ENCODE results near the gene INHBE. TPM values are rescaled to one million over a fixed set of nuclear protein-coding genes. Genes with fewer than 3 reads are reported as not detected.

INHBE gene
- total and polyA plus RNA-seq, 4 donors = 17.6 to 181 (median 110) TPM

GRCh38 chr12:57490126-57490525 is 35.0 kb downstream of the INHBE start:
- Histone ChIP-seq H3K36me3 (ENCODE audit: control insufficient read depth in 4 of 4, insufficient read depth in 3 of 4, low read depth in 1 of 4, low read length in 3 of 4) (peaks cover 8 to 28% (median 18%) of the 10 kb centered on the region in 4 donors), H3K27ac (ENCODE audit: low read depth in 1 of 2, low read length in 2 of 2) (no peak overlapping the region), H3K9ac (ENCODE audit: low read depth in 1 of 2, low read length in 2 of 2) (no peak overlapping the region), H3K4me1 (ENCODE audit: control insufficient read depth in 4 of 4, insufficient read depth in 4 of 4, low read length in 3 of 4) (peaks cover 2 to 17% (median 11%) of the 10 kb centered on the region in 4 donors), H3K27me3 (ENCODE audit: control insufficient read depth in 4 of 4, insufficient read depth in 4 of 4, low read length in 3 of 4) (no peaks in the 10 kb centered on the region), H3K4me3 (ENCODE audit: low read depth in 1 of 3, low read length in 3 of 3) (no peak overlapping the region), H3K9me3 (ENCODE audit: control insufficient read depth in 4 of 4, low read length in 3 of 4) (no peaks in the 10 kb centered on the region)
- DNase-seq (ENCODE audit: low spot score) = no peak
- WGBS = 95% methylated on average over 4 of the region's 4 CpGs
- TF ChIP-seq ZBTB33 (IDR thresholded peaks at IDR 0.05) (no peak), HNF4G (IDR thresholded peaks at IDR 0.05) (no peak), GABPA (IDR thresholded peaks at IDR 0.05 in 1 of 2, conservative IDR thresholded peaks at IDR 0.05 in 1 of 2) (no peak), MAX (IDR thresholded peaks at IDR 0.05) (no peak), HNF4A (conservative IDR thresholded peaks at IDR 0.05) (no peak), RAD21 (IDR thresholded peaks at IDR 0.05) (no peak), SP1 (IDR thresholded peaks at IDR 0.05) (no peak), FOXA1 (IDR thresholded peaks at IDR 0.05) (no peak), REST (IDR thresholded peaks at IDR 0.05) (no peak), CTCF (IDR thresholded peaks at IDR 0.05; ENCODE audit: low read depth, low read length, missing input control) (no peak), TAF1 (conservative IDR thresholded peaks at IDR 0.05) (no peak), FOXA2 (IDR thresholded peaks at IDR 0.05) (no peak), EGR1 (IDR thresholded peaks at IDR 0.05; ENCODE audit: low read depth in 2 of 2) (no peak), JUND (IDR thresholded peaks at IDR 0.05) (no peak), ATF3 (IDR thresholded peaks at IDR 0.05) (no peak), NR2F2 (IDR thresholded peaks at IDR 0.05) (no peak), RXRA (IDR thresholded peaks at IDR 0.05) (no peak), YY1 (IDR thresholded peaks at IDR 0.05) (no peak)
